Erythroblast (primary cell): ENCODE results near the gene STAC3.

ENCODE experiments used
- GATA1 ChIP-seq: IDR thresholded peaks from 2 replicates; pipeline ENCODE4 v1.6.1; 2011; ENCODE audit warnings: low read depth, mild to moderate bottlenecking, control low read depth, low read length, moderate library complexity
- POLR2A ChIP-seq: IDR thresholded peaks from 2 replicates; pipeline ENCODE4 v1.6.1; 2011; ENCODE audit warnings: mild to moderate bottlenecking, low read length

GRCh38 chr12:57242329-57242690, 8.7 kb downstream of the STAC3 start:
- TF ChIP-seq POLR2A, result no peak
- no peak for TF ChIP-seq GATA1
